NB4 (cell line): ENCODE data around the gene LONP2.

Experiments used
- CTCF ChIP-seq: IDR thresholded peaks from one replicate; pipeline ENCODE4 v1.5.1; 2012; ENCODE audit warnings: low read depth, low read length
- MAX ChIP-seq: IDR thresholded peaks from 2 replicates; pipeline ENCODE4 v1.6.1; 2011; ENCODE audit warnings: low read depth, low read length
- MYC ChIP-seq: IDR thresholded peaks from 2 replicates; pipeline ENCODE4 v1.6.1; 2011; ENCODE audit warnings: low read depth, low read length
- POLR2A ChIP-seq: IDR thresholded peaks from 2 replicates; pipeline ENCODE4 v1.6.1; 2011; ENCODE audit warnings: mild to moderate bottlenecking; ENCODE audit not compliant: insufficient read length; ENCODE audit errors: extremely low read depth

- no peak for TF ChIP-seq CTCF
- no peak for TF ChIP-seq MAX
- no peak for TF ChIP-seq MYC
- no peak for TF ChIP-seq POLR2A
These were observed 127.3 kb downstream of the LONP2 start for GRCh38 chr16:48371393-48371780.
